KMS-11 (cell line): ENCODE results near the gene ZNF205.
A peak's percentile ranks its signal among the peaks of the same experiment; 100 is the strongest.

Experiments
- H2AFZ ChIP-seq: fragments of 200-600 bp; sonication (generic); 2 replicates; pipeline ENCODE4 v1.6.1; 2016; ENCODE audit warnings: antibody characterized with exemption, mixed run types, low read depth
- H3K27ac ChIP-seq: fragments of 200-600 bp; sonication (generic); 2 replicates; pipeline ENCODE4 v1.6.1; 2016; ENCODE audit warnings: mild to moderate bottlenecking, mixed run types
- H3K27me3 ChIP-seq: fragments of 200-600 bp; sonication (generic); 2 replicates; pipeline ENCODE4 v1.6.1; 2017; ENCODE audit warnings: mild to moderate bottlenecking, low read depth, mixed run types, moderate library complexity; ENCODE audit not compliant: insufficient read depth
- H3K36me3 ChIP-seq: fragments of 200-600 bp; sonication (generic); 2 replicates; pipeline ENCODE4 v1.6.1; 2017; ENCODE audit warnings: mild to moderate bottlenecking, mixed run types; ENCODE audit not compliant: insufficient read depth
- H3K4me1 ChIP-seq: fragments of 200-600 bp; sonication (generic); 2 replicates; pipeline ENCODE4 v1.6.1; 2016; ENCODE audit warnings: mild to moderate bottlenecking, low read depth, mixed run types; ENCODE audit not compliant: poor library complexity, severe bottlenecking
- H3K4me2 ChIP-seq: fragments of 200-600 bp; sonication (generic); 2 replicates; pipeline ENCODE4 v1.7.0; 2016; ENCODE audit warnings: mild to moderate bottlenecking, mixed run types
- H3K4me3 ChIP-seq: fragments of 200-600 bp; sonication (generic); IDR thresholded peaks from 2 replicates; pipeline ENCODE4 v1.6.1; 2017; ENCODE audit warnings: low read depth, low read length, mixed read lengths; ENCODE audit not compliant: insufficient read depth
- H3K79me2 ChIP-seq: fragments of 200-600 bp; sonication (generic); 2 replicates; pipeline ENCODE4 v1.6.1; 2016; ENCODE audit warnings: low read depth, mixed run types; ENCODE audit not compliant: insufficient read depth
- H3K9ac ChIP-seq: fragments of 200-600 bp; sonication (generic); 2 replicates; pipeline ENCODE4 v1.6.1; 2016; ENCODE audit warnings: mild to moderate bottlenecking, mixed run types
- H4K20me1 ChIP-seq: fragments of 200-600 bp; sonication (generic); 2 replicates; pipeline ENCODE4 v1.6.1; 2016; ENCODE audit warnings: mild to moderate bottlenecking, mixed run types; ENCODE audit not compliant: insufficient read depth
- CTCF ChIP-seq: fragments of 200-600 bp; sonication (generic); conservative IDR thresholded peaks from 2 replicates; pipeline ENCODE4 v1.6.1; 2017; ENCODE audit warnings: low read depth, mild to moderate bottlenecking, antibody characterized with exemption, low read length, moderate library complexity, mixed read lengths

Gene ZNF205

GRCh38 chr16:3147046-3147756, 34.8 kb downstream of the ZNF205 start:
- H3K79me2 ChIP-seq: no peaks in the 10 kb centered on the region
- H3K4me3 ChIP-seq: no peak overlapping the region
- no peak overlapping the region for H3K27ac ChIP-seq
- no peak overlapping the region for H3K9ac ChIP-seq
- TF ChIP-seq CTCF: no peak
- peaks cover 9% of the 10 kb centered on the region for H3K4me1 ChIP-seq
- peaks cover 5% of the 10 kb centered on the region; the same call in 1 of the 2 replicates for H3K27me3 ChIP-seq
- no peak overlapping the region for H3K4me2 ChIP-seq
- no peaks in the 10 kb centered on the region for H4K20me1 ChIP-seq
- no peak overlapping the region for H2AFZ ChIP-seq
- H3K36me3 ChIP-seq: no peaks in the 10 kb centered on the region

DNA sequence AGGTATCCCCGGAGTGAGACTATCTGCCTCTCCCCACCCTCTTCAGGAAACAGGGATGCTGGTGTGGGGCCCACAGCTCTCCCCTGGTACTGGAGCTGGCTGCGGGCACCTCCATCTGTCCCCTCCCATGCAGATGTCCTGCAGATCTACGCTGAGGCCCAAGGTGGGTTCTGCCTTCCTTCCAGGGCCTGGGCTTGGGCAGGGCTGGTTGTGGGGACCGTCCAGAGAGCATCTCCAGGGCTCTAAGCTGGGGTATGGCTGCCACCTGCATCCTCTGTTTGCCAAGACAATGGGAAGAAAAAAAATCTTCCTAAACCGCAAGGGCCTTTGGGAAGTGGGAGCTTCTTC, 35.3 kb downstream of the ZNF205 start:
- Histone ChIP-seq H2AFZ (no peak overlapping the region), H4K20me1 (no peaks in the 10 kb centered on the region), H3K4me1 (peaks cover 9% of the 10 kb centered on the region), H3K9ac (no peak overlapping the region), H3K4me2 (no peak overlapping the region), H3K27ac (no peak overlapping the region), H3K4me3 (no peak overlapping the region), H3K79me2 (no peaks in the 10 kb centered on the region), H3K27me3 (peaks cover 5% of the 10 kb centered on the region; the same call in 1 of the 2 replicates), H3K36me3 (no peaks in the 10 kb centered on the region)
- TF ChIP-seq CTCF: no peak

- Histone ChIP-seq H3K4me1 (peaks cover 15% of the 10 kb centered on the region), H4K20me1 (no peaks in the 10 kb centered on the region), H3K27ac (no peak overlapping the region), H2AFZ (no peak overlapping the region), H3K4me3 (no peak overlapping the region), H3K4me2 (peak overlapping the region; percentile 99; the same call in 1 of the 2 replicates), H3K9ac (no peak overlapping the region), H3K36me3 (no peaks in the 10 kb centered on the region), H3K27me3 (peaks cover 5% of the 10 kb centered on the region; the same call in 1 of the 2 replicates), H3K79me2 (no peaks in the 10 kb centered on the region)
- TF ChIP-seq CTCF: no peak
Observed at GRCh38 chr16:3148256-3149192, 36.1 kb downstream of the ZNF205 start.

DNA sequence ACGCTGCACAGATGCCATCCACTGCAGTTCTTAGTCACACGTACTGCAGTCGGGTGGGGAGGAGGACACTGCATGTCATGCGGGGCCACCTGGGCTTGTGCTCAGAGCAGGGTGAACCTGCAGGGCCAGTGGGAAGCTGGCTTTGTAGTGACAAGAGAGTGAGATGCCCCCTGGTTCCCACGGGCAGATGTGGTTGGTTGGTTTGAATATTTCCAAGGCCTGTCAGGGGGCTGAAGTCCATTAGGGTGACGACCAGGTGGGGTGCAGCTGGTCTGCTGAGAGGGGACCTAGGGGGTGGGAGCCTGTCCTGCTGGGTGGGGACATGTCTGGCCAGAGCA, 36.8 kb downstream of the ZNF205 start:
- peak overlapping the region; percentile 99; the same call in 1 of the 2 replicates for H3K4me2 ChIP-seq
- no peaks in the 10 kb centered on the region for H4K20me1 ChIP-seq
- H3K9ac ChIP-seq: peak overlapping the region; percentile 56; the same call in 1 of the 2 replicates
- peak overlapping the region; percentile 65; the same call in 1 of the 2 replicates for H2AFZ ChIP-seq
- H3K36me3 ChIP-seq: no peaks in the 10 kb centered on the region
- no peak for TF ChIP-seq CTCF
- H3K79me2 ChIP-seq: no peaks in the 10 kb centered on the region
- peaks cover 15% of the 10 kb centered on the region for H3K4me1 ChIP-seq
- H3K27ac ChIP-seq: no peak overlapping the region
- peaks cover 5% of the 10 kb centered on the region; the same call in 1 of the 2 replicates for H3K27me3 ChIP-seq
- H3K4me3 ChIP-seq: no peak overlapping the region
